ENCODE data around the gene SYNE1.

DNA sequence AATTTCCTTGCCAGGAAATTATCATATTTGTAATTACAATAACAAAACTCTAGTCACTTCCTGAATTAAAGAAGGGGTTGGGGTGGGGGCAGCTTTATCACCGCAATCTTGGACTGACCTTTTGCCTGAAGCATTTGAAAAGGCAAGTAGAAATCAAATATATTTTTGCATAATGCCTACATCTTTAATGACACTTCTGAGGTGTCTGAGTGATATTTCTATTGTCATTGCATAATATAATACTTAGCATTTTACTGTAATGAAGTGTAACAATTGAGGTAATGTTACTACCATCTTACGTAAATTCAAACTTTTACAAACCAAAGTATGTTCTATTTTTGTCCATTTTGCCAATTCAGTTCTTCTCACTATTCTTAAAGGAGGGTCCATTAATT lies 65.2 kb downstream of the SYNE1 start:
- no peak for TF ChIP-seq EZH2phosphoT487 (IDR thresholded peaks at IDR 0.05; ENCODE audit: borderline replicate concordance, low read depth, low read length)
- TF ChIP-seq, protein P1, sequence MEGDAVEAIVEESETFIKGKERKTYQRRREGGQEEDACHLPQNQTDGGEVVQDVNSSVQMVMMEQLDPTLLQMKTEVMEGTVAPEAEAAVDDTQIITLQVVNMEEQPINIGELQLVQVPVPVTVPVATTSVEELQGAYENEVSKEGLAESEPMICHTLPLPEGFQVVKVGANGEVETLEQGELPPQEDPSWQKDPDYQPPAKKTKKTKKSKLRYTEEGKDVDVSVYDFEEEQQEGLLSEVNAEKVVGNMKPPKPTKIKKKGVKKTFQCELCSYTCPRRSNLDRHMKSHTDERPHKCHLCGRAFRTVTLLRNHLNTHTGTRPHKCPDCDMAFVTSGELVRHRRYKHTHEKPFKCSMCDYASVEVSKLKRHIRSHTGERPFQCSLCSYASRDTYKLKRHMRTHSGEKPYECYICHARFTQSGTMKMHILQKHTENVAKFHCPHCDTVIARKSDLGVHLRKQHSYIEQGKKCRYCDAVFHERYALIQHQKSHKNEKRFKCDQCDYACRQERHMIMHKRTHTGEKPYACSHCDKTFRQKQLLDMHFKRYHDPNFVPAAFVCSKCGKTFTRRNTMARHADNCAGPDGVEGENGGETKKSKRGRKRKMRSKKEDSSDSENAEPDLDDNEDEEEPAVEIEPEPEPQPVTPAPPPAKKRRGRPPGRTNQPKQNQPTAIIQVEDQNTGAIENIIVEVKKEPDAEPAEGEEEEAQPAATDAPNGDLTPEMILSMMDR (conservative IDR thresholded peaks at IDR 0.05; ENCODE audit: low read length): no peak

All from OCI-LY7 (cell line).